H54 (cell line): ENCODE measurements around the gene SESN2.

Experiments used
- DNase-seq: peaks from one replicate; pipeline ENCODE4 v3.0.0; 2011; ENCODE audit warnings: low spot score, mixed read lengths; ENCODE audit not compliant: insufficient read length
- FAIRE-seq: peaks from 3 replicates; lab custom pipeline; 2011; peaks lifted over from hg19 to GRCh38; lab: Jason Lieb, UNC
- POLR2A ChIP-seq: IDR thresholded peaks from 2 replicates; pipeline ENCODE4 v1.6.1; 2011; ENCODE audit warnings: low read depth, mild to moderate bottlenecking, low read length

Gene SESN2

DNA sequence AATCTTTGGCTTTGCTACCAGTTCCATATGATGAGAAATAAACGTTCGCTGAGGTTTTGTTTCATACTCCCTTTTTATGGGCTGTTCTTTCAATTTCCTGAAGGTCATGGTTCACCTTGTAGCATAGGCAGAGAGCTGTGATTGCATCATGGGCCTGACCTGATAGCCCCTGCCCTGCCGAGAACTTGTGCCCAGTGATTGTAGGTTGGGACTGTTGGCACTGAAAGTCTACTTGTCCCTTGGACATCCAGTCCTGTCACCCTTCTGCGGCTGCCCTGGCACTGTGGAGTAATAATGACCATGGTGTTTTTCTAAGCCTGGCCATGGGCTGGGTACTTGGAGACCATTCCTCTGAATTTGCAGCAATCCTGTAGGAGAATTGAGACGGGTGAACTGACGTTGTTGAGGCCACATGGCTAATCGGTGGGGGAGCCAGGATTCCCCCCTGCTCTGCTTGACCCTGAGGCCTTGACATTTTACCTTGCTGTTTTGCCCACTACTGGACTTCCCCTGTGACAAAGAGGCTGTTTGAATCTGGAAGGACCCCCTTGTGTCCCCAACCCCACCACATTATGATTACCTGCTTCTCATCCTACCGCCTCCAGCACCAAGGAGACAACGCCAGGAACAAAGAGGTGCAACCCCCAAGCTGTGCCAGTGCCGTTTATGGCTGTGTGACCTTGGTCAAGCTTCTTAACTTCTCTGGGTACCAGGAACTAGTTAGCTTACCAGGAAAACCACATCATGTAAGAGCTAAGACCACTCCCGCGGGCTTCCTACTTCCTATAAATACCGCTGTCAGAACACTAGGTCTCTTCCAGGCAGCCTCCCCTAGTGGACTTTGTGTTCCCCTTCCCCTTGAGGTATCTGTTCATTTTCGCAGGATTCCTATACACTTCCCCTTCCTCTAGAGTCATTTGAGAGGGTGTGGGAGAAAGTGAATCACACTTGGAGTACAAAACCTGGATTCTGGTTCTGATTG, 23.4 kb downstream of the SESN2 start:
- no peak for FAIRE-seq
- no peak for DNase-seq
- no peak for TF ChIP-seq POLR2A

DNA sequence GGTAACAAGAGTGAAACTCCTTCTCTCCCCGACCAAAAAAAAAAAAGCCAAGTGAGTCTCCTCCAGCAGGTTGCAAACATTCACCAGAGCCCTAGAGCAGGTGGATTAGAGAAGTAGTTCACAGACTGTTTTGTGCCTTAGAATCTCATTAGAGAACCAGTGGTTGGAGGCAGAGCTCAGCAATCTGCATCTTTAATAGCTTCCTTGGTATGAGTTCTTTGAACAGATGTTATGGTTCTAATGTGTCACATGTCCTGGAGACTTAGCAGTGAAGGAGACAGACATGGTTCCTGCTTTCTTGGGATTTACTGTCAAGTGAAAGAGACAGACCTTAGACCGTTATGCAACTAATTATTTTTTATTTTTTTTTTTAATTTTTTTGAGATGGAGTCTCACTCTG, 26.8 kb downstream of the SESN2 start:
- TF ChIP-seq POLR2A, result no peak
- DNase-seq (no peak), FAIRE-seq (no peak)

DNA sequence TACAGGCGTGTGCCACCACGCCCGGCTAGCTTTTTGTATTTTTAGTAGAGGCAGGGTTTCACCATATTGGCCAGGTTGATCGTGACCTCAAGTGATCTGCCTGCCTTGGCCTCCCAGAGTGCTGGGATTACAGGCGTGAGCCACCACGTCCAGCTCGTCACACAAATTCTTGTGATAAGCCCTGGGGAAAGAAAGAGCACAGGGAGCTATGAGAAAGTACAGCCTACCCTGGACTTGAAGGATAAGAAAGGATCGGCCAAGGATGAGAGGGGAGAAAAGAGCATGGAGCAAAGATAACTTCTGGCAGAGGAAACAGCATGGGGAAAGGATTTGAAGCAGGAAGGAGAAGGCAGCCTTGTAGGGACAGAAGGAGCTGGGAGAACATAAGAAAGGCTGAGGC, 29.2 kb downstream of the SESN2 start:
- FAIRE-seq (no peak), DNase-seq (no peak)
- TF ChIP-seq POLR2A, result no peak

DNA sequence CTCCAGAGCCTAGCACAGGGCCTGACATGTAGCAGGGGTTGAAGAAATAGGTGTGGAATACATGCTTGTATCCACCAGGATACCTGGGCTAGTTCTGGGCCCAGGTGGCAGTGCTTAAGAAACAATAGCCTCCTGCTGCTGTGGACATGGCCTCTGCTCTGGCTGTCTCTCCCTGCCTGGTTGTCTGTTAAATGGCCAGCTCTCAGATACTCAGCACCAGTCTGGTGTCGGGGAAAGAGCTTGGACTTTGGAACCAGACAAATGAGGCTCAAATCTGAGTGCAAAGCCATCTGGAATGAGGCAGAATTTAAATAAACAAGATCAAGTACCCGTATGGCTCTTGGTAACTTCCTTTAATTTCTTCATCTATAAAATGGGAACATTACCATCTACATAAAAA, 31.5 kb downstream of the SESN2 start:
- FAIRE-seq (no peak), DNase-seq (no peak)
- TF ChIP-seq POLR2A, result no peak

DNA sequence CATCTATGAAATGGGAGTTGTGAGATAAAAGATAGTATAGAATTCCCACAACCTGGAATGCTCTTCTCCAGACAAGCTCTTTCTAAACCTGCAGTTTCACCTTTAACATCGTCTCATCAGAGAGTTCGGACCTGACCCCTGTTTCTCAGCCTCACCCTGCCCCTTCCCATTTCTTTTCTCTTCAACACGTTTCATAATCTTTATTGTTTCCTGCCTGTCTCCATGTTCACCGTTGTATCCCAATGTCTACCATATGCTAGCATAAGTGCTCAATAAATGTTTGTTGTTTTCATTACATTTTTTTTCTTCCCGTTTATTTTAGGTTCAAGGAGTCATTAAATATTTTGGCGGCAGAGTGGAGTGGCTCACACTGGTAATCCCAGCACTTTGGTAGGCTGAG, 32.4 kb downstream of the SESN2 start:
- no peak for TF ChIP-seq POLR2A
- no peak for FAIRE-seq
- no peak for DNase-seq

DNA sequence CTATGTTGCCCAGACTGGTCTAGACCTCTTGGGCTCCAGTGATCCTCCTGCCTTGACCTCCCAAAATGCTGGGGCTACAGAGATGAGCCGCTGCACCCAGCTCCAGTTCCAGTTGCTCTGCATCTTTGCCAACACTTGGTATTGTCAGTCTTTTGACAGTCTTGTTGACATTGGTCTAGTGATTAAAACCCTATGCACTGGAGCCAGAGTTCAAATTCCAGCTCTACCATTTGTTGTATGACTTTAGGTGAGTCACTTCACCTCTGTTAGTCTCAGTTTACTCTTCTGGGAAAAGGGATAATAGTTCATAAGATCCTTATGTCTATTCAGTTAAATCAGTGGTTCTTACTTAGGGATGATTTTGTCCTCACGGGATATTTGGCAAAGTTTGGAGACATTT, 36.6 kb downstream of the SESN2 start:
- DNase-seq (no peak), FAIRE-seq (no peak)

DNA sequence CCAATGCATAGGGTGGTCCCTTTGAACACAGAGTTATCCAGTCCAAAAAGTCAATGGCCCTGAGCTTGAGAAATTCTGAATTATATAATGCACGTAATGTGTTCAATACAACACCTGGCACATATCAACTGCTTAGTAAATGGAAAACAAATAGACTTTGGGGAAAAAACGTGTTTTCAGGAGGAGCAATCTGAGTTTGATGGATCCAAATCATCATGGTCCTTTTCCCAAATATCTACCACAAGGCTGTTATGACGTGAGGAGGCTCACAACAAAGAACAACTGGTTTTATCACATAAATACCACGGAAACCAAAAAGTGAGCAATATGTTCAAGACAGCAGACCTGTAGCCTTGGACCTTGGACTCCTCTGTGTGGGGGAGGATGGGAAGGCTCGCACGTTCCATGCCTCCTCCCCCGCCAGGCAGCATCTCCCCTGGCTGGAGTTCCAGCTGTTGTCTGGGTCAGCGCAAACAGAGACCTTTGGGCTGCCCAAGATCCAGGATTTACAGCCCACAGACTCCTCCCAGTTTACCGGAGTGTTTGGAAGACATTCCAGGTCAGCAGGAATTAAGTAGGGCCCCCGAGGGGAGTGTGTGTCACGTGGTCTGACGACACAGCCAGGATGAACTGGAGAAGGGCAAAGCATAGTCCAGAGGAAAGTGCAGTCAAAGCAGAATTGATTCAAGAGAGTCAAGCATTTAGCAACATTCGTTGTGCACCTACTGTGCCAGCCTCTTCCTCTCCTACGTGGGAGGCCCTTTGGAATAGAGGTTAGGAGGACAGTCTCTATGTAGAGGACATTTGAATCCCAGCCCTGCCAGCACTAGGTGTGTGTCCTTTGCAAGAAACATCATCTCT, 37.3 kb downstream of the SESN2 start:
- DNase-seq (no peak), FAIRE-seq (no peak)
- TF ChIP-seq POLR2A, result no peak

More for the DNA sequence above, 36.6 kb downstream of the SESN2 start:
- TF ChIP-seq POLR2A, result no peak

DNA sequence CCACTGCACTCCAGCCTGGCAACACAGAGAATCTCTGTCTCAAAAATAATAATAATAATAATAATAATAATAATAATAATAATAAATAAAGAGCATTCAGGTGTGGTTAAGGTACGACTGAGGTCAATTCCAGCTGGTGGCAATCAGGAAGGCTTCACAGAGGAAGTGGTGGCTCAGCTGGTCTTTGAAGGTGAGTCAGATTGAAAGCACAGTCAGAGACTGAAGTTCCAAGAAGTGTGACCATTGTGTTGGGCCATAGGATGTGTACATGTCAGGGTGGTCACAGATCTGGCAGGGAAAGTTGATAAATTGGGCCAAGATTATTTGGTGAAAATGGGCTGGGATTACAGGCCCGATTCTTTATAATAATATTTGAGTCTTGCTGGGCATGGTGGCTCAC, 38.5 kb downstream of the SESN2 start:
- FAIRE-seq (no peak), DNase-seq (no peak)
- TF ChIP-seq POLR2A, result no peak

DNA sequence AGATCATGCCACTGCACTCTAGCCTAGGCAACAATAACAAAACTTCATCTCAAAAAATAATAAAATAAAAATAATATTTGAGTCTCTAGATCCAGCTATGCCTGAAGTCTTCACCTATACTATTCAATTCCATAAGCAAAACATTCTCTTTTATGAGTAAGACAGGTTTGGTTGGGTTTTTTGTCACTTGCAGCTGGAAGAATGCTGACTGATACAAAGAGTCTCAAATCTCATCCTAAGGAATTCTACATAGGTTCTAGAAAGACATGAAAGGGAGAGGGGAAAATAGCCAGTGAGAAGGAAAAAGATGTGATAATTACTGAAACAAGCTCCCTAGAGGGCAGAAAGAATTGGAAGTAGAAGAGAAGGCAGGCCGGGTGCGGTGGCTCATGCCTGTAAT, 39.1 kb downstream of the SESN2 start:
- no peak for TF ChIP-seq POLR2A
- FAIRE-seq, result no peak

DNA sequence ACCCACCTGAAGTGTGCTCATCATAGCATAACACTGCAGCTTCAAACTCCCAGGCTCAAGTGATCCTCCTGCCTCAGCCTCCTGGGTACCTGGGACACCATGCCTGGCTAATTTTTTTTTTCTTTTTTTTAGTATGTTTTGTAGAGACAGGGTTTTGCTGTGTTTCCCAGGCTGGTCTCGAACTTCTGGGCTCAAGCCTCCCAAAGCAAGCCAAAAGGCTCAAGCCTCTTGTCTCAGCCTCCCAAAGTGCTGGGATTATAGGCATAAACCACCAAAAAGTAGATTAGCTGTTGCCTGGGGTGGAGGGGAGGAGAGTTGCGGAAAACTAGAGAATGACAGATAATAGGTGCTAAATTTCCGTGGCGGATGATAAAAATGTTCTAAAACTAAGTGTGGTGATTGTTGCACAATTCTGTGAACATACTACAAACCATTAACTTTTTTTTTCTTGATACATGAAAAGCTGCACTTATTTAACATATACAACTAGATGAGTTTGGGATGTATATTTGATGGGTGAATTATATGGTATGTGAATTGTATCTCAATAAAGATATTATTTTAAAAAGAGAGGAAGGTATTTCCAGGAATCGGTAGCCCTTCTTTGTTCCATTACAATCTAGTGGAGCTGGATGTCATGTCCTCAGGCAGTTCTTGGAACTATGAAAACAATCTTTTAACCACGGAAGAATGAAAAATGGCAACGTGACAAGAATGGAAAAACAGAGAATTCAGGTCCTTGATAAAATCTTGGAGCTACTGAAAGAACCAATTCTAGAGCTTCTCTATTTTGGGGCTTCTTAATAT, 42.3 kb downstream of the SESN2 start:
- DNase-seq, result no peak
- no peak for FAIRE-seq
- no peak for TF ChIP-seq POLR2A

More for the DNA sequence above, 39.1 kb downstream of the SESN2 start:
- DNase-seq, result no peak

DNA sequence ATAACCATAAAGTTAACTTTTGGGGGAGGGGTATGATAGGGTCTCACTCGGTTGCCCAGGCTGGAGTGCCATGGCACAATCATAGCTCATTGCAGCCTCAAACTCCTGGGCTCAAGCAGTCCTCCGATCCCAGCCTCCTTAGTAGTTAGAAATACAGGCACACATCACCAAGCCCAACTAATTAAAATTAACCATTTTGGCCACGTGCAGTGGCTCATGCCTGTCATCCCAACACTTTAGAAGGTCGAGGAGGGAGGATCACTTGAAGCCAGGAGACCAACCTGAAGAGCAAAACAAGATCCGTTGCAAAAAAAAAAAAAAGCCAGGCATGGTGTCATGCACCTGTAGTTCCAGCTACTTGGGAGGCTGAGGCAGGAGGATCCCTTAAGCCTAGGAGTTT, 42.9 kb downstream of the SESN2 start:
- no peak for TF ChIP-seq POLR2A
- FAIRE-seq (no peak), DNase-seq (no peak)

DNA sequence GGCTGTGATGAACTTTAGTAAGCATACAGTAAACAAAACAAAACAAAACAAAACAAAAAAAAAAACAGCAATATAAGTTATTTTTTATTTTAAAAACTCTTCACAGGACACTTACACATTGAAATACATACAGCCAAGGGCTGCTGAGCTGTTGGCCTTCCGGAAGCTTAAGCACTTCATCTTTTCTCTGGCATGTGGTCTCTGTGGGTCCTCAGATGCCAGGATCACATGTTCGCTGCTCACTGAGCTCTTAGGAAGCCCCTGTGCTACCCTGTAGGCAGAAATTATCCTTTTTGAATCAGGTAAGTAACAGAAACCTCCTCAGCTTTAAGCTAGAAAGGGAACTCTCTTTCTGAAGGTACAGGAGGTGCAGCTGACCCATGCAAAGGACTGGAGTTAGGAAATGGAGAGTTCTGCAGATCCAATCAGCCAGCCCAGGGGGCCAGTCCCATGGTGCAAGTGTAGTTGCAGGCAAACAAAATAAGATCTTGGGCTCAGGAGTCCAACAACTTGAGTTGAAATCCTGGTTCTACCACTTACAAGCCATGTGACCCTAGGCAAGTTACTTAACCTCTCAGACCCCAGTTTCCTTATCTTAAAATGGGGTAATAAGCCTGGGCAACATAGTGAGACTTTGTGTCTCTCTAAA, 47.1 kb downstream of the SESN2 start:
- TF ChIP-seq POLR2A, result no peak
- no peak for DNase-seq
- no peak for FAIRE-seq

DNA sequence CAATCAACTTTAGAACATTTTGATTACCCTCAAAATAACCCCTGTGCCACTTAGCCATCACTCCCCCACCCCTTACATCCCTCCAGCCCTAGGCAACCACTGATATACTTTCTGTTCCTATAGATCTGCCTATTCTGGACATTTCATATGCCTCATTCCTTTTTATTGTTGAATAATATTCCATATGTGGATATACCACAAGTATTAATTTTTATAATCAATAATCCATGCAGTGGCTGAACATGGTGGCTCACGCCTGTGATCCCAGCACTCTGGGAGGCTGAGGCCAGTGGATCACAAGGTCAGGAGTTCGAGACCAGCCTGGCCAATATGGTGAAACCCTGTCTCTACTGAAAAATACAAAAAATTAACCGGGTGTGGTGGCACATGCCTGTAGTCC, 49.4 kb downstream of the SESN2 start:
- no peak for FAIRE-seq
- TF ChIP-seq POLR2A, result no peak
- no peak for DNase-seq

DNA sequence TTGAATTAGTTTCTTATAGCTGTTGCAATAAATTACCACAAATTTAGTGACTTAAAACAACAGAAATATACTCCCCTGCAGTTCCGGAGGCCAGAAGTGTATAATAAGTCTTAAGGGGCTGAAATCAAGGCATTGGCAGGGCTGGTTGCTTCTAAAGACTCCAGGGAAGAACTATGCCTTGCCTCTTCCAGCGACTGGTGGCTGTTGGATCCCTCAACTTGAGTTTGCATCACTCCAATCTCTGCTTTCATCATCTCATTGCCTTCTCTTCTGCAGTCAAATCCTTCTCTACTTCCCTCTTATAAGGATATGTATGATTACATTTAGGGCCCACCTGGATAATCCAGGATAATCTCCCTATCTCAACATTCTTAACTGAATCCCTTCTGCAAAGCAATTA, 50.4 kb downstream of the SESN2 start:
- TF ChIP-seq POLR2A, result no peak
- DNase-seq (no peak), FAIRE-seq (no peak)
